K562 (cell line): Measurements from ENCODE around the gene GGNBP2. TPM values are rescaled to one million over a fixed set of nuclear protein-coding genes. Genes with fewer than 3 reads are reported as not detected.

Experiments
- ADNP ChIP-seq: fragments of 200-800 bp; sonication (Bioruptor generic); IDR thresholded peaks from 2 replicates; pipeline ENCODE4 v1.6.1; 2016; ENCODE audit warnings: missing genetic modification characterization, missing compliant biosample characterization
- BRD4 ChIP-seq: fragments of 200-600 bp; sonication (generic); IDR thresholded peaks from 2 replicates; pipeline ENCODE4 v1.6.1; 2017; ENCODE audit warnings: inconsistent platforms
- HNRNPL ChIP-seq: fragments of 200-400 bp; formaldehyde crosslinking; IDR thresholded peaks from 2 replicates; pipeline ENCODE4 v1.6.1; 2017; ENCODE audit warnings: low read depth, mild to moderate bottlenecking, low read length
- ILK ChIP-seq: fragments of 450-650 bp; IDR thresholded peaks from 2 replicates; pipeline ENCODE4 v1.6.1; 2016; ENCODE audit warnings: missing genetic modification characterization, low read depth, mild to moderate bottlenecking, missing compliant biosample characterization, moderate library complexity, borderline replicate concordance
- IRF1 ChIP-seq: sonication (generic); formaldehyde crosslinking; IDR thresholded peaks from 2 replicates; pipeline ENCODE4 v1.8.0; 2022; ENCODE audit warnings: missing genetic modification reagents, mild to moderate bottlenecking, borderline replicate concordance
- MYNN ChIP-seq, 2 experiments: sonication (generic); formaldehyde crosslinking in 1 of 2; IDR thresholded peaks; 2 replicates each; pipeline versions ENCODE4 v1.5.0 to v1.6.1; 2016 to 2020; ENCODE audit warnings: antibody characterized with exemption in 1 of 2, missing genetic modification reagents in 1 of 2
- NCOA2 ChIP-seq, 2 experiments: fragments of 450-650 bp; IDR thresholded peaks; 2 replicates each; pipeline ENCODE4 v1.6.1; 2018; ENCODE audit warnings: mild to moderate bottlenecking in 2 of 2, moderate library complexity in 1 of 2; ENCODE audit not compliant: partially characterized antibody in 2 of 2
- NELFE ChIP-seq: IDR thresholded peaks from 2 replicates; pipeline ENCODE4 v1.6.1; 2011; ENCODE audit warnings: mild to moderate bottlenecking; ENCODE audit not compliant: insufficient read depth, insufficient read length
- NFATC3 ChIP-seq: fragments of 450-650 bp; IDR thresholded peaks from 2 replicates; pipeline ENCODE4 v1.6.1; 2017; ENCODE audit warnings: mild to moderate bottlenecking
- NR2F6 ChIP-seq: fragments of 450-650 bp; formaldehyde crosslinking; IDR thresholded peaks from 2 replicates; pipeline ENCODE4 v1.4.0; 2020; ENCODE audit warnings: mild to moderate bottlenecking
- PHTF2 ChIP-seq: fragments of 250-450 bp; sonication (Bioruptor Pico); IDR thresholded peaks from 2 replicates; pipeline ENCODE4 v1.5.0; 2021; ENCODE audit warnings: mild to moderate bottlenecking
- PML ChIP-seq: IDR thresholded peaks from 2 replicates; pipeline ENCODE4 v1.6.1; 2012; ENCODE audit warnings: low read length, inconsistent platforms
- POLR2A ChIP-seq: fragments of 450-650 bp; conservative IDR thresholded peaks from 2 replicates; pipeline ENCODE4 v1.6.1; 2016
- RCOR1 ChIP-seq, 2 experiments: IDR thresholded peaks; 2 replicates each; pipeline ENCODE4 v1.6.1; 2012; ENCODE audit warnings: low read depth in 2 of 2, low read length in 2 of 2, borderline replicate concordance in 1 of 2, improper control_type of control experiment in 1 of 2
- RFX1 ChIP-seq: fragments of 450-650 bp; IDR thresholded peaks from 2 replicates; pipeline ENCODE4 v1.6.1; 2016; ENCODE audit warnings: mild to moderate bottlenecking, moderate library complexity
- ZBTB11 ChIP-seq, 3 experiments: fragments of 200-800 bp in 1 of 3; fragments of 250-450 bp in 1 of 3; fragments of 450-650 bp in 1 of 3; sonication (Bioruptor Pico) in 1 of 3; sonication (Bioruptor generic) in 1 of 3; formaldehyde crosslinking in 1 of 3; IDR thresholded peaks; 2 replicates each; pipeline versions ENCODE4 v1.6.1 to v1.8.0; 2016 to 2022; ENCODE audit warnings: mild to moderate bottlenecking in 2 of 3, missing genetic modification characterization in 2 of 3, missing compliant biosample characterization in 1 of 3, moderate library complexity in 1 of 3
- ZBTB34 ChIP-seq: fragments of 250-450 bp; sonication (Bioruptor Pico); IDR thresholded peaks from 2 replicates; pipeline ENCODE4 v1.8.0; 2021; ENCODE audit warnings: mild to moderate bottlenecking, moderate library complexity
- ZNF165 ChIP-seq: fragments of 250-450 bp; sonication (Bioruptor Pico); IDR thresholded peaks from 2 replicates; pipeline ENCODE4 v1.4.0; 2020; ENCODE audit warnings: borderline replicate concordance
- ZNF232 ChIP-seq: sonication (generic); formaldehyde crosslinking; IDR thresholded peaks from 2 replicates; pipeline ENCODE4 v1.8.0; 2022; ENCODE audit warnings: mild to moderate bottlenecking, missing genetic modification reagents
- ZNF280A ChIP-seq: fragments of 450-650 bp; IDR thresholded peaks from 2 replicates; pipeline ENCODE4 v1.6.1; 2018; ENCODE audit warnings: mild to moderate bottlenecking, low read depth; ENCODE audit not compliant: partially characterized antibody
- ZNF695 ChIP-seq: fragments of 450-650 bp; formaldehyde crosslinking; IDR thresholded peaks from 2 replicates; pipeline ENCODE4 v1.4.0; 2020; ENCODE audit warnings: mild to moderate bottlenecking, moderate library complexity
- polyA plus RNA-seq, 8 experiments: library from polyadenylated mRNA; depleted of rRNA in 4 of 8; stranded (reverse) in 5 of 8; unstranded in 3 of 8; fragments of >200 nt; fragmentation: Nextera tagmentation in 2 of 8; fragmentation: Illumina TruSeq in 1 of 8; extraction: Ambion mirVana in 2 of 8; extraction: Trizol in 1 of 8; gene quantifications; 2 replicates each; pipeline versions ENCODE4 v1.2.1 to v1.2.3, GENCODE V29; 2011 to 2014; ENCODE audit warnings: inconsistent platforms in 1 of 8, missing spikeins in 1 of 8
- total RNA-seq, 7 experiments: library from RNA; depleted of rRNA in 6 of 7; stranded (reverse); fragments of >200 nt in 6 of 7; fragmentation: Illumina TruSeq in 2 of 7; extraction: Trizol in 2 of 7; gene quantifications; 2 replicates each; pipeline versions ENCODE4 v1.2.1 to v1.2.3, GENCODE V29; 2011 to 2021; ENCODE audit warnings: low replicate concordance in 1 of 7

Gene GGNBP2
- total and polyA plus RNA-seq, 9 of the 15 experiments (the other 6 are each of a cell fraction or from before 2014, with no cell fraction given) = 35.7 to 96.6 (median 64.1) TPM

- TF ChIP-seq ZBTB11 (CRISPR knock-in tag; IDR thresholded peaks at IDR 0.05) (peak in 2 of 3 experiments; percentile 87 to 98; a peak in 5 of 6 replicates), NCOA2 (IDR thresholded peaks at IDR 0.05; ENCODE audit: partially characterized antibody in 2 of 2) (no peak), MYNN (IDR thresholded peaks at IDR 0.05) (no peak), MYNN (CRISPR knock-in tag; IDR thresholded peaks at IDR 0.05) (no peak), IRF1 (CRISPR knock-in tag) (no peak), BRD4 (0 out of 2 replicates have a peak, but pooled peaks have one; percentile 37), RFX1 (no peak), ZNF280A (no peak), ZBTB34 (CRISPR knock-in tag) (no peak), ADNP (tag) (no peak), RCOR1 (IDR thresholded peaks at IDR 0.05; ENCODE audit: borderline replicate concordance in 1 of 2, low read depth in 2 of 2, low read length in 2 of 2) (no peak), NELFE (no peak), ILK (tag) (no peak), PHTF2 (CRISPR knock-in tag) (no peak), POLR2A (peak; percentile 87), HNRNPL (0 out of 2 replicates have a peak, but pooled peaks have one; percentile 60), ZNF232 (no peak), ZNF165 (CRISPR knock-in tag) (no peak), PML (peak; percentile 41; the same call in 1 of the 2 replicates), NR2F6 (CRISPR knock-in tag) (no peak), NFATC3 (no peak), ZNF695 (no peak)
Measured at GRCh38 chr17:36601303-36602029, 56.7 kb downstream of the GGNBP2 start, which contains the start of gene MRM1 (continued).
